Measurements from ENCODE around the gene CRYBB3.
A peak's percentile ranks its signal among the peaks of the same experiment; 100 is the strongest.
"Not testable (repeated sequence)": the region's sequence is repeated elsewhere in the genome, so short reads cannot be mapped to it uniquely, and the experiment has no call there.

CRYBB3 gene

GRCh38 chr22:25204547-25204946 is 4.9 kb downstream of the CRYBB3 start:
- not testable (repeated sequence) for FAIRE-seq; DNase-seq (ENCODE audit: insufficient read length, low spot score)

- DNase-seq (ENCODE audit: insufficient read length, low spot score) (no peak), FAIRE-seq (no peak)
These were observed 6.2 kb downstream of the CRYBB3 start for GRCh38 chr22:25205847-25206246.

- no peak for DNase-seq (ENCODE audit: insufficient read length, low spot score)
- no peak for FAIRE-seq
These were observed 7.3 kb downstream of the CRYBB3 start for GRCh38 chr22:25206998-25207397.

- DNase-seq (ENCODE audit: insufficient read length, low spot score) = no peak
- no peak for FAIRE-seq
These were observed 8.0 kb downstream of the CRYBB3 start for GRCh38 chr22:25207553-25208157.

- DNase-seq (ENCODE audit: insufficient read length, low spot score) (no peak), FAIRE-seq (no peak)
These were observed 8.7 kb downstream of the CRYBB3 start for GRCh38 chr22:25208328-25208727.

- FAIRE-seq = no peak
- no peak for DNase-seq (ENCODE audit: insufficient read length, low spot score)
These were observed 9.3 kb downstream of the CRYBB3 start for GRCh38 chr22:25208743-25209505.

GRCh38 chr22:25210793-25211192 is 11.1 kb downstream of the CRYBB3 start:
- no peak for FAIRE-seq

GRCh38 chr22:25212337-25212736 is 12.7 kb downstream of the CRYBB3 start:
- FAIRE-seq (no peak), DNase-seq (ENCODE audit: insufficient read length, low spot score) (no peak)

More at GRCh38 chr22:25210793-25211192, 11.1 kb downstream of the CRYBB3 start:
- no peak for DNase-seq (ENCODE audit: insufficient read length, low spot score)

- no peak for FAIRE-seq
- DNase-seq (ENCODE audit: insufficient read length, low spot score) = no peak
These were observed 13.6 kb downstream of the CRYBB3 start for GRCh38 chr22:25213221-25213620.

- FAIRE-seq (no peak), DNase-seq (ENCODE audit: insufficient read length, low spot score) (no peak)
These were observed 16.6 kb downstream of the CRYBB3 start for GRCh38 chr22:25216230-25216629.

GRCh38 chr22:25219211-25219689 is 19.6 kb downstream of the CRYBB3 start, which contains the start of gene CRYBB2:
TSS of gene CRYBB2 (plus strand) at chr22:25219639. CDS start at chr22:25221430, 1,791 bp downstream.
- FAIRE-seq (no peak), DNase-seq (ENCODE audit: insufficient read length, low spot score) (no peak)

- FAIRE-seq (no peak), DNase-seq (ENCODE audit: insufficient read length, low spot score) (no peak)
These were observed 20.3 kb downstream of the CRYBB3 start for GRCh38 chr22:25219948-25220442.

GRCh38 chr22:25221790-25222189 is 22.1 kb downstream of the CRYBB3 start:
- no peak for DNase-seq (ENCODE audit: insufficient read length, low spot score)
- no peak for FAIRE-seq

GRCh38 chr22:25223269-25223850 is 23.7 kb downstream of the CRYBB3 start:
- no peak for DNase-seq (ENCODE audit: insufficient read length, low spot score)
- FAIRE-seq = no peak

- FAIRE-seq = no peak
- DNase-seq (ENCODE audit: insufficient read length, low spot score) = no peak
These were observed 29.2 kb downstream of the CRYBB3 start for GRCh38 chr22:25228822-25229221.

GRCh38 chr22:25230760-25231159 is 31.1 kb downstream of the CRYBB3 start:
- FAIRE-seq; DNase-seq (ENCODE audit: insufficient read length, low spot score): not testable (repeated sequence)

- no peak for DNase-seq (ENCODE audit: insufficient read length, low spot score)
- no peak for FAIRE-seq
These were observed 32.6 kb downstream of the CRYBB3 start for GRCh38 chr22:25232301-25232700.

GRCh38 chr22:25233706-25234105 is 34.0 kb downstream of the CRYBB3 start:
- DNase-seq (ENCODE audit: insufficient read length, low spot score); FAIRE-seq: not testable (repeated sequence)

GRCh38 chr22:25235547-25236290 is 36.1 kb downstream of the CRYBB3 start:
- FAIRE-seq = peak; percentile 64
- DNase-seq (ENCODE audit: insufficient read length, low spot score) = peak; percentile 97

GRCh38 chr22:25236417-25236816 is 36.8 kb downstream of the CRYBB3 start:
- FAIRE-seq (no peak), DNase-seq (ENCODE audit: insufficient read length, low spot score) (no peak)

GRCh38 chr22:25237503-25237902 is 37.8 kb downstream of the CRYBB3 start:
- no peak for FAIRE-seq
- DNase-seq (ENCODE audit: insufficient read length, low spot score) = no peak
